ENCODE data around the gene LARGE1. TPM values are rescaled to one million over a fixed set of nuclear protein-coding genes. Genes with fewer than 3 reads are reported as not detected.

Gene LARGE1
- total and polyA plus RNA-seq, 9 of the 15 experiments (the other 6 are each of a cell fraction or from before 2014, with no cell fraction given) = 0.01 to 0.66 (median 0.14) TPM; not detected in 2

- TF ChIP-seq ZNF655 (CRISPR knock-in tag; IDR thresholded peaks at IDR 0.05) (no peak), ZSCAN29 (IDR thresholded peaks at IDR 0.05) (no peak), CBX5 (IDR thresholded peaks at IDR 0.05; ENCODE audit: borderline replicate concordance, low read depth) (no peak), PML (IDR thresholded peaks at IDR 0.05; ENCODE audit: low read length) (no peak), PHF8 (IDR thresholded peaks at IDR 0.05; ENCODE audit: borderline replicate concordance, low read length) (no peak), WHSC1 (IDR thresholded peaks at IDR 0.05; ENCODE audit: low read length) (no peak)
Observed at GRCh38 chr22:33798401-33798800, 121.9 kb downstream of the LARGE1 start (continued).

- Histone ChIP-seq H3K4me2 (ENCODE audit: insufficient read depth, low read length) (no peak overlapping the region), H4K20me1 (replicated peaks; ENCODE audit: control insufficient read depth, insufficient read depth, low read length) (no peaks in the 10 kb centered on the region), H3K79me2 (ENCODE audit: control insufficient read depth, insufficient read depth, low read length) (no peaks in the 10 kb centered on the region), H3K27me3 (ENCODE audit: control insufficient read depth in 2 of 2, insufficient read depth in 2 of 2, low read length in 2 of 2) (no peaks in the 10 kb centered on the region), H3K36me3 (ENCODE audit: control insufficient read depth, insufficient read depth, low read length) (no peaks in the 10 kb centered on the region), H3K27ac (ENCODE audit: extremely low read depth, low read depth, low read length) (no peak overlapping the region), H3K9ac (ENCODE audit: insufficient read depth in 1 of 2, low read depth in 2 of 2, low read length in 2 of 2) (no peak overlapping the region), H2AFZ (ENCODE audit: low read depth, low read length) (no peak overlapping the region), H3K9me3 (replicated peaks; ENCODE audit: control insufficient read depth, insufficient read depth, low read depth, low read length) (no peaks in the 10 kb centered on the region; the same call in 1 of the 2 replicates), H3K4me3 (no peak overlapping the region), H3K4me1 (replicated peaks in 1 of 2; ENCODE audit: control insufficient read depth in 2 of 2, insufficient read depth in 2 of 2, low read length in 2 of 2) (no peaks in the 10 kb centered on the region), H3K9me1 (ENCODE audit: control insufficient read depth, insufficient read depth, low read length) (no peaks in the 10 kb centered on the region)
- no TSS peak for BruUV-seq (replicated peaks)
- 0% methylated on average over 2 of the region's 5 CpGs for WGBS (ENCODE audit: insufficient coverage, low coverage, missing lambda C conversion rate)
- intact Hi-C loops (cut with micrococcal nuclease) = no loop called here
- POLR2A ChIA-PET = no interaction called here
- in situ Hi-C loops (cut with MboI) = no loop called here
- DNase-seq (ENCODE audit: extremely low read depth in 1 of 4, low spot score in 3 of 4) (no peak), FAIRE-seq (no peak), ATAC-seq (no peak)
- CTCF ChIA-PET (ENCODE audit: low intra/inter-chr PET ratio) = no interaction called here
- no peak for TF ChIP-seq PKNOX1 (IDR thresholded peaks at IDR 0.05)
- no peak for TF ChIP-seq POLR2A (conservative IDR thresholded peaks at IDR 0.05)
- TF ChIP-seq THRAP3 (IDR thresholded peaks at IDR 0.05; ENCODE audit: borderline replicate concordance) = no peak
- TF ChIP-seq PRDM10 (IDR thresholded peaks at IDR 0.05; ENCODE audit: partially characterized antibody) = no peak
- no peak for TF ChIP-seq E2F3 (CRISPR knock-in tag; IDR thresholded peaks at IDR 0.05)
- TF ChIP-seq TSC22D4 (tag; IDR thresholded peaks at IDR 0.05) = no peak
- TF ChIP-seq ZNF830 (CRISPR knock-in tag; IDR thresholded peaks at IDR 0.05) = no peak
- no peak for TF ChIP-seq SIN3A (IDR thresholded peaks at IDR 0.05; ENCODE audit: borderline replicate concordance in 2 of 2, control insufficient read depth in 1 of 2, low read depth in 2 of 2, low read length in 2 of 2)
- TF ChIP-seq MLX (CRISPR knock-in tag; conservative IDR thresholded peaks at IDR 0.05) = no peak
- TF ChIP-seq DMBX1 (CRISPR knock-in tag; IDR thresholded peaks at IDR 0.05; ENCODE audit: borderline replicate concordance) = no peak
- no peak for TF ChIP-seq ZSCAN32 (CRISPR knock-in tag; IDR thresholded peaks at IDR 0.05)
Observed at GRCh38 chr22:33796494-33796893, 123.8 kb downstream of the LARGE1 start.

Data from K562 (cell line).